Measurements from ENCODE around the gene VWA2.
"Not testable (repeated sequence)": the region's sequence is repeated elsewhere in the genome, so short reads cannot be mapped to it uniquely, and the experiment has no call there.

The VWA2 gene

DNA sequence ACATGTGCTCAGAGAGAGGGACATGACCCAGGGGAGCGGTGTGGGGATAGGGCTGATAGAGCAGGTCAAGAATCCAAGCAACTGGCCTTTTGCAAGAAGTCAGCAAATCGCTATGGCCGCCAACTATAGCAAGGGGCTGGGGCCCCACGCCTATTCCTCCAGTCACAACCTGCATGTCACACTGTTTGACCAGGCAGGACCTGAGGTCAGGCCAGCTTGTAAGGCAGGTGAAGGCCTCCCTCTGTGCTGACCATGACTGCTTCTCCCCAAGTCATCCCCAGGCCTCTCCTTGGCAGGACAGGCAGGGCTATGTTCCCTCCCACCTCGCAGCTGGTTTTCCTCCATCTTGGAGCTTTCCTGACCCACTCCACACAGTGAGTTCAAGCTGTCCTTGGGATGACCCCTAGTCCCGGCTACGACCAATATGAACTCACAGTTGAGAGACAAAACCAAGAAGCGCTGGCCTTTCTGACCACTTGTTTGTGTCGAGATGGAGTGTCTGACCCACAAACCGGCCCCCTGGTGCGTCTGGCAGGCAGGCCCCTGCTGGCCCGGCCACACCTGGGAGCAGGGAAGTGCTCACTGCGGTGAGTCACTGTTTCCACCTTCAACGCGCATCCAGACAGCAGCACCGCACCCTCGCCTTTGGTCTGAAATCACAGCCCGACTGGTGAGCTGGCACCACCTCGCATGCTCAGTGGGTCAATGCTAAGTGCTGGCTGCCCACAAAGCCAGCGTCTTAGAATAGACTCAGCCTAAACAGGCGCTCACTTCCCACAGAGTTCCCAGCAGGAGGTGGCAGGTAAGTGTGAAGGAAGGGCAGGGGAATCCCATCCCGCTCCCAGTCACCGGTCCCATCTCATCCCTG is 81.4 kb downstream of the VWA2 start:
- DNase-seq (ENCODE audit: low spot score), result no peak

DNA sequence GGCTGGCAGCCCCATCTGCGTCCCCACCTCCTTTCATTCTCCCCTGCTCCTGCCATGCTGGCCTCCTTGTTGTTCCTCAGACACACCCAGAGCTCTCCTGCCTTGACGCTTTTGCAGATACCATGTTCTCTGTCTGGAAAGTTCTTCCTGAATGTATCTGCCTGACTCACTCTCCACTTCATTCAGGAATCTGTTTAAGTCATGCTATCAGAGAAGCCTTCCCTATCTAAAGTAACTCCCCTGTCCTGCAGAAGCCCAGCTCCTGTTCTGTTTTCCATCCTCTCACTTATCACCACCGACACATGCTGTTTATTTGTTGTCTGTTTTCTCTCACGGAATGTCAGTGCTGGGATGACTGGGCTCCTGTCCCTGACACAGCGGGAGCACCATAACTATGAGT is 83.3 kb downstream of the VWA2 start:
- DNase-seq (ENCODE audit: low spot score), result no peak

DNA sequence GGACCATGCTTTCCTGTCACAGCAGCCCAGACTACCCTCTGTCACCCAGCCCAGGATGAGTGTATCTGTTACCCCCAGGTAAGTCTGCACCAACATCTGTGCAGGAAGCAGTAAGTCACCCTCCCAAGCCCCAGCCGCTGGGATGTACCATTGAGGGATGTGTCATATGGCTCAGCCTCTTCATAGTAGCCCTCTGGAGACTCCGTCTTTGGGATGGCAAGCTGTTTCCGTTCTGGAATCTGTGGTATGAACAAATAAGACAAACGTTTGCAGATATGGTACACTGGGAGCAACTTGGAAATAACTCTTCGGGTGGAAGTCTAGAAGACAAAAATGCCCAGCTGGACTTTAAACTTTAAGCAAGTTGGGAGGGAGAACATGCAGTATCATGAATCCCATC is 84.0 kb downstream of the VWA2 start:
- no peak for DNase-seq (ENCODE audit: low spot score)

DNA sequence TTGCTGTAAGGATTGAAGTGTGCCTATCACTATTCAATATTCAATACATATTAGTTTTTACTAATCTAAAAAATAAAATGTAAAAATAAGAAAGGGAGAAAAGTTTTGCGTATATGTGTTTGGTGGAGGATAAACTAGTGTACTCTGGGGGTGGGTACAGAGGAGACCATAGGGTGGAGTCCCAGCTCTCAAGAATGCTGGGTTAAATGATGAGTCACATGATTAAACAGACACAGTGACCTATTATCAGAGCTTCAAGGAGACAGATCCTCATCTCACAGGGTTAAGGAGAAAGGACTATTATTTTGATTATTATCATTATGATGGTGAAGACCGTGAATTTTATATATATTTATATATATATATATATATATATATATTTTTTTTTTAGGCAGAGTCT is 87.7 kb downstream of the VWA2 start:
- DNase-seq (ENCODE audit: low spot score), result no peak

DNA sequence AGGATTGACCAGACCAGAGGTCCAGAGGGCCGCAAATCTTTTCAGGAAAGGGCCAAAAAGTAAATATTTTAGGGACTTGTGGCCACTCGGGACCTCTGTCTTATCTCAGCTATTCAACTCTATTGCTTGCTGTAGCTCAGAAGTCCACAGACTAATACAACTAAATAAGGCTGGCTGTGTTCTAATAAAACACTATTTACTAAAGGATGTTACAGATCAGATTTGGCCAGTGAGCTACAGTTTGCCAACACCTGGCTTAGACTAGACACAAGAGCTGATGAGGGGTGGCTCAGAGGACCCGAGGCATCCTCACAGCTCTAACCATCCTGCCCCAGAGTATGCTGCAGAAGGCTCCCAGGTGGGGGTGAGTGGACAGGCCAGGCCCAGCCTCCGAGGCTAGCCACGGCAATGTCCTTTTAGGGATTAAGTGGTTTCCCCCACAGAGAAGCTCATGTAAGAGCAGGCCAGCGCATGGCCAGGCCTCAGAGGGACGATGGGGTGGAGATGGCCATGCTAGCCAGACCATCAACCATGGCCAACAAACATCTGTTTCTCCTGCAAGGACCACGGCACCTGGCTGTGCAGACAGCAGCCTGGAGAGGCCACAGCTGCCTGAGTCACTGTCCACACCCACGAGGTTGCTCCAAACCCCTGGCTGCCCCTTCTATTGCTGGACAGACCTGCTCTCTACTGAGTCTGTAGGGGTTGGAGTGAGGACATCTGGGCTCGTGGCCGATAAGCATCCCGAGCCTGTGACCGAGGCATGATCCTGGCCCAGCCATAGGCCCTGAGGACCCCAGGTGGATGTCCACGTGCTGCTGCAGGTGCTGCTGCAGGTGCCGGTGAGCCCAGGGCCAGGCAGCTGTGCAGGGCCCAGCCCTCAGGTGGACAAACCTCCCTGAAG is 88.7 kb downstream of the VWA2 start:
- no peak for DNase-seq (ENCODE audit: low spot score)

DNA sequence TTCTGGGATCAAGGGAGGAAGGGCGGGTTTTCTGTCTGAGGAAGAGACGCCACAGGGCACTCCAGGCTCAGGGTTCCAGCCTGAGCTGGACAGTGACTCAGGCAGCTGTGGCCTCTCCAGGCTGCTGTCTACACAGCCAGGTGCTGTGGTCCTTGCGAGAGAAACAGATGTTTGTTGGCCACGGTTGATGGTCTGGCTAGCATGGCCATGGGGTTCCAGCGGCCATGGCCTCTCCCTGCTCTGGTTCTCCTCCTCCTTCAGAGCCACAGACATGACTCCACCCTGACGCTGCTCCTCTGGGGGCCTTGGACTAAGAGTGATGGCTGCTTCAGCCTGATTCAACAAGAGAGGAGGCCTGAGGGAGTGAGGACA is 89.4 kb downstream of the VWA2 start:
- no peak for DNase-seq (ENCODE audit: low spot score)

DNA sequence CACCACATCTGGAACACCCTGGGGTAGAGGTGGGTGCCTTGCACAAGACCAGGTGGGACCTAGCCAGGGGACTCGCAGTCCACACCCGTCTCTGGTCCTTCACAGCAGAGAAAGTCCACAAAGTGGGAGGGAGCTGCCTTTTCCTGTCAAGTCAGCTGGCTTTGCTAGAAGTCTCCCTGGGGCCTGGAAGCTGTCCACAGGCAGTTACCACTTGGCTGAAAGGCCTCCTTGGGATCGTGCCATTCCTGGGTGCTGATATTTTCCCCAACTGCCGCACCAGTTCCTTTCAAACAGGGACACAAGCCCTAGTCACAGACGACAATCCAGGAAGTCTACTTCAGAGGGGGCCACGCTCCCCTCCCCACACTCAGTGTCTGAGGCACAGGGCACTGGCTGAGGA is 89.8 kb downstream of the VWA2 start:
- no peak for DNase-seq (ENCODE audit: low spot score)

DNA sequence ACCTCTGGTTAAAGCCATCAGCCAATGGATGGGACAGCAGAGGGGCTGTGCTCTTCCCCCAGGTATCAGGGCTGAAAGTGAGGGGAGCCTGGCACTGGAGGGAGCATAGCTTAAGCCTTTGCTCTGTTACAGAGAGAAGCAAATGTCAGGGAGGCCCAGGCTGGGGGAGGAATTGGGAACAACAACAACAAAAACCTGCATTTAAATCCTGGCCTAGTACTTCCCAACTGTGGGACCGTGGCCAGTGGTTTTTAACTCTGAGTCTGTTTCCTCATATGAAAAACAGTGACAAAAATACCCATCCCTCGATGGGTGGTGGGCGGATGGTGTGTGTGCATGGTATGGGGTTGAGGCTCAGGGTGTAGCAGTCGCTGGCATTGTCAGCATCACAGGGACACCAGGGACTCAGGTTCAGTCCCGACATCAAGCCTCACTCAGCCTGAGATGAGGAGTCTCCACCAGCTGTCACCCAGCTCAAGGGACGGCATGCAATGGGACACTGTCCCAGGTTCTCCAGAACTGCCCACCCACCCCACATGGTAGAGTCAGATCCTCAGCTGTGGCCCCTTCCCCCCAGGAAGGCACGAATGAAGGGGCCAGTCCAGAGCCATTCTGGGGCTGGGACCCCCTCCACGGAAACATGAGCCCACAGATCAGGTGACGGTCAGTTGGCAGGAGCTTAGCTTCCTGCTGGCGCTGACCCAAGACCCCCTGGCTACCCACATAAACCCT is 90.7 kb downstream of the VWA2 start:
- no peak for DNase-seq (ENCODE audit: low spot score)

DNA sequence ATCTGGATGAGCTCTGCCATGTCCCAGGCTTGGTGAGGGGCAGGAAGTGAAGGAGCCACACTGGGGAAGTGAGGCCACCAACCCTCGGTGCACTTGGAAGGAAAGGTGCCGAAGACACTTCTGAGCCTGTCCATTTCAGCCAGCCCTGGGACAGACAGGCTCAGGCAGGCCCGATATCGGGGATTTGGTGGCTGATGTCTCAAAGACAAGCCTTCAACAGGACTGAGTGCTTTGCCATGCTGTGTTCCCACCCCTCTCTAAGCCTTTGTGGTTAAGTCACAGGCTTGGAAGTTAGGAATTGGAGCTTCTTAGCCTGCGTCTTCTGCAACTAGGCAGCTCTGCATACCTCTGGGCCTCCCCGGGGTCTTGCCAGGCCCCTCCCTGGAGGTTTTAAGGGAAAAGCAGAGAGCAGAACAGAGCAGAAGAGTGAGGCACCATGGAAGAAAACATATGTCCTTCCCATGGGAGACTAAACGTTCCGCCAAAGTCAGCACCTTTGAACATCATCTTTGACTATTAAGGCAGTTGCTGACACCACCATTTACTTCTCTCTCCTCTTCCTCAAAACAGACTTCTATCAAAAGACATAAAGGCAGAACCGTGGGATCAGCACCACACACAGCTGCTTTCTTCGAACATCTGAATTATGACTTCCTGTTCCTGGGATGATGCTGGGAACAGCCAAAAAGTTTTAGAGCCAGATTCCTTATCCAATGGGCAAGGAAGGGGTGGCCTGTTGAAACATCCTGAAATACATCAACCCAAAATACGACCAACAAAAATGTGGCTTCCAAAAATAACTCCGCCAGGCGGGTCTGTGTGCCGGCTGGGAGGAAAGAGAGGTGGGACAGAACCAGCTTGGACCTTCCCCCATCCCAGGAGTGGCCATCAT is 93.5 kb downstream of the VWA2 start:
- DNase-seq (ENCODE audit: low spot score), result no peak

DNA sequence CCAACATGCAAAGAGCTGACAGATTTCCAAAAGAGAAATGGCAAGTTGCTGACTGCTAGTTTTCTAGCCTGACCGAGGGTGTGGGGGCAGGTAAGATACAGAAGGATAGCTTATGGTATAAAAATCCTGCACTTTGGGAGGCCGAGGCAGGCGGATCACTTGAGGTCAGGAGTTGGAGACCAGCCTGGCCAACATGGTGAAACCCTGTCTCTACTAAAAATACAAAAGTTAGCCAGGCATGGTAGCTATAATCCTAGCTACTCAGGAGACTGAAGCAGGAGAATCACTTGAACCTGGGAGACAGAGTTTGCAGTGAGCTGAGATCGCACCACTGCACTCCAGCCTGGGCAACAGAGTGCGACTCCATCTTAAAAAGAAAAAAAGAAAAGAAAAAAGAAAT is 94.4 kb downstream of the VWA2 start:
- not testable (repeated sequence) for DNase-seq (ENCODE audit: low spot score)

DNA sequence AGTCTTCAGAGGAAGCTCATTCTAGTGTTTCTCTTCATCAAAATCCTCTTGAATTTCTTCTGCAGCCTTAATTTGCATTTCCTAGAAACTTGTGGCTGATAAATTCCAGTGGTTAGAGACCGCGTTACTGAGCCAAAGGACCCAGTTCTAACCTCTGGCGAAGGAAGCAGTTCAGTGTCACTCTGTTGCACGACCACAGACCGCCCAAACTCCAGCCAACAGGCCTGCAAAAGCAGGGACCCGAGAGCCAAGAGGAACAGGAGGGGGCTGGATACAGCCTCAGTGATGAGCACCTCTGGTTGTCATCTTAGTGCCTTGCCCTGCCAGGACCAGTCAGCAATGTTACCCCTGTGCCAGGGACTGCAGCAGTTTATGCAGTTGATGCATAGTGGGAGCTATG is 95.2 kb downstream of the VWA2 start:
- no peak for DNase-seq (ENCODE audit: low spot score)

DNA sequence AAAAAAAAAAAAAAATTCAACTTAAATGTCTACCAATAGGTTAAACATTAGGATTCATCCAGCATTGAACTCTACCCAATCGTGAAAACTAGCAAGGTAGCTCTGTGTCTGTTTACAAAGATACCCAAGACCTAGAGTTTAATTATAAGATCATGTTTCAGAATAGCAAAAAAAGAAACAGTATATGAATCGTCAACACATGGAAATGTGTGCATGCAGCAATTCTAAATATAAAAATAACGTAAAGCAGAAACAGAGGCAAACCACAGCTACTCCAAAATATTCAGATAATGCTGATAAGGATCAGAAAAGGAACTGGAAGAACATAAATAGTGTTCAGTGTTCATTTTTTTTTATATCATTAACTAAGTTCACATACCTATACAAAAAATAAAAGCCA is 96.6 kb downstream of the VWA2 start:
- DNase-seq (ENCODE audit: low spot score), result no peak

DNA sequence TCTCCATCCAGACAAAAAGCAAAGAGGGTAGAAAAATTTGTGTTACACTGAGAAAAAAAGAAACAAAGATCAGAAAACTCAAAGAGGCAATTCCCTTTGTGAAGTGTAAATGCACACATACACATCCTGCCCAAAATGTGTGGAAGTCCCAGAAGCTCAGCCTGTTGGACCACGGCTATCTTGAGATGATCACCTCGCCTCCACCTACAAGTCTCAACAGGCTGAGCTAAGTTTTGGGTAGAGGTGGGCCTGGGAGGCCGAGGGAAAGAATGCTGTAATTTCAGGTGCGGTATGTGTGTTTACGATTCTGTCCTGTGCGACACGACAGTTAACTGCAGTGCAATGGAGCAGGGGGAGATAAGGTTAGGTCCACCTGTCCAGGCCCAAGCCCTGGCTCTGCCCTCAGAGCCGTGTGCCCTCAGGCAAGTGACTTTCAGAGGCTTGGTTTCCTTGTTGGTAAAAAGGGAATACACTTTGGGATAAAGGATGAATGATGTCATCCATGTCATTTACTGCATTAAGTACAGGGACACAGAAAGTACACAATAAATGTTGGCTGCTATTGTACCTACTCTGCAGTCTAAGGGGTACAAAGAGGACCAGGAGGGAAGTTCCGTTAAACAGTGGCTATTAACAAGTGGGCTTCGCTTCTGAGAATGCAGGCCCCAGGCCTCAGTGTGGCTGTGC is 97.9 kb downstream of the VWA2 start:
- DNase-seq (ENCODE audit: low spot score), result no peak

DNA sequence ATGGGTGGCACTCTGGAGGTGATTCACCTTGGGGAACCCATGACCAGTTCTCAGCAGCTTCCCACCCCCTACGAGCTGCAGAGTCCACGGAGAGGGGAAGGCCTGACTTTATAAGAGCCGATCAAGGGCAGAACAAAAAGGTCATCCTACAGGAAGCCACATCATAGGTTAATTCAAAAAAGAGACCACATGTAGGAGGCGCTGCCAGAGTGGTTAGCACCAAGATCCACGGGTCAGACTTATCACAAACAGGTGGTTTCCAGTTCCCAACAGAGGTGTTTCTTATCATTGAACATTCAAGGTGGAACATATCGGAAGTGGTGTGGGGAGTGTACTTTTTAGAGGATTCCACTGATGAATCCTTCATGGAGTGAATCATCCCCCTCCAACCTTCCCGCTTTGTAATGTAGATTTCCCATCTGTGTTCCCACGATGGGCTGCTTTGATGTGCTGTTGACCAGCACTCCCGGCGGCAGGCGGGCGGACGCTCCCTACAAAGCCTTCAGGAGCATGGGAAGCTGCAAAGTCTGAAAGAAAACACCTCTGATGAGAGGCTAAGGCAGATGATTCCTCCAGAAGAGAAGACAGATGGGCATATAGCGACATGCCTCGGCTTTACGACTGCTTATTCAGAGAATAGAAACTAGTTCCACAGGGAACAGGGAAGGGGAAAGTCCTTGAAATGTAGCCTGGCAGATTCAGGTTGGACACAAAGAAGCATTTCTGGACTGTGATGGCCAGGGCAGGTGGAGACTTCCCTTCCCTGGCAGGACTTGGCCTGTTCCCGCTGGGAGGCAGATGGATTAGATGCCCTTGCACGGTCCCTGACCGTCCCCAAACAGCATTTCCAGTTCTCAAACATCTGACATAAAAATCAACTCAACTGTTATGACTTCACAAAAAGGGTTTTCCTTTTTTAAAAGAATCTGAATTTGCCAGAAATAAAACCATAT is 98.7 kb downstream of the VWA2 start:
- no peak for DNase-seq (ENCODE audit: low spot score)

DNA sequence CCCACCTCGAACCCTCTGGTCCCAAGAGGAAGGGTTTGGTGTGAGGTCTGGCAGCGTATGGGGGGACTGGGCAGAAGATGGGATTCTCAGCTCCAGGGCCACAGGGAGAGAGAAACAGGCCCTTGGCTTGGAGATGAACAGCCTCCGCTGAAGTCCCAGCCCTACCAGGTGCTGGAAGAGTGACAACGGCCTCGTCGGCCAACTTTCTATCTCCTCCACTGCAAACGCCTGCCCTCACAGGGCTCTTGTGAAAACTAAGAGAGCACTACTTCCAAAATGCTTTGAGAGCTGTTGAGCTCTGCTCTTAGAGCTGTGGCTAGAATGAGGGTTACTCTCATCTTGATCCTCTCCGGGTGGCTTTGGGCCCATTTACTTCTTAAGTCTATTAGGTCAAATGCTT is 101.8 kb downstream of the VWA2 start:
- DNase-seq (ENCODE audit: low spot score), result no peak

All from hematopoietic multipotent progenitor cell treated with erythropoietin and hydrocortisone succinate and interleukin-3 and kit ligand, for 17 days (in vitro differentiated cells).